WTC11 (cell line): ENCODE measurements around the gene KLF11. TPM values are rescaled to one million over a fixed set of nuclear protein-coding genes. Genes with fewer than 3 reads are reported as not detected.

ENCODE experiments used
- ATAC-seq: fragments of 200-7000 bp; cut with Tn5 transposase; 2 replicates; pipeline ENCODE4 v1.10.0; 2021; ENCODE audit warnings: mild to moderate bottlenecking, moderate library complexity
- CTCF ChIA-PET: fragments of 300-600 bp; sonication (Branson Sonifier 250); formaldehyde crosslinking; loops from one replicate; lab custom pipeline; 2021; ENCODE audit warnings: antibody characterized with exemption; lab: Charles Lee
- POLR2A ChIA-PET: fragments of 350-600 bp; sonication (Branson Sonifier 250); formaldehyde crosslinking; loops from one replicate; lab custom pipeline; 2021; ENCODE audit warnings: antibody characterized with exemption; lab: Charles Lee
- DNase-seq: peaks from one replicate; pipeline ENCODE4 v3.0.0; 2021; ENCODE audit warnings: low spot score
- H3K27ac Mint-ChIP-seq: 2 replicates; pipeline ENCODE4 v1.8.0; 2021; ENCODE audit warnings: mixed read lengths
- H3K27me3 Mint-ChIP-seq: 2 replicates; pipeline ENCODE4 v1.8.0; 2021; ENCODE audit warnings: low read depth, mild to moderate bottlenecking, moderate library complexity, mixed read lengths
- H3K36me3 Mint-ChIP-seq: 2 replicates; pipeline ENCODE4 v1.8.0; 2021; ENCODE audit warnings: mixed read lengths
- H3K4me1 Mint-ChIP-seq: 2 replicates; pipeline ENCODE4 v1.8.0; 2022; ENCODE audit warnings: mixed read lengths
- H3K4me3 Mint-ChIP-seq: 2 replicates; pipeline ENCODE4 v1.8.0; 2021; ENCODE audit warnings: mild to moderate bottlenecking, moderate library complexity, mixed read lengths
- H3K9me3 Mint-ChIP-seq: 2 replicates; pipeline ENCODE4 v1.8.0; 2021; ENCODE audit warnings: mixed read lengths
- ATF1 ChIP-seq: sonication (generic); formaldehyde crosslinking; IDR thresholded peaks from 2 replicates; pipeline ENCODE4 v1.8.1; 2023; ENCODE audit warnings: mild to moderate bottlenecking, moderate library complexity, missing genetic modification reagents
- CREB1 ChIP-seq: sonication (generic); formaldehyde crosslinking; IDR thresholded peaks from 2 replicates; pipeline ENCODE4 v1.8.0; 2023; ENCODE audit warnings: mild to moderate bottlenecking, missing genetic modification reagents
- CREM ChIP-seq: sonication (generic); formaldehyde crosslinking; IDR thresholded peaks from 2 replicates; pipeline ENCODE4 v1.8.1; 2022; ENCODE audit warnings: mild to moderate bottlenecking, missing genetic modification reagents, moderate library complexity
- E2F4 ChIP-seq: sonication (generic); formaldehyde crosslinking; IDR thresholded peaks from 2 replicates; pipeline ENCODE4 v1.8.1; 2022; ENCODE audit warnings: low read depth, mild to moderate bottlenecking, moderate library complexity, missing genetic modification reagents, borderline replicate concordance
- E2F5 ChIP-seq: sonication (generic); formaldehyde crosslinking; IDR thresholded peaks from 2 replicates; pipeline ENCODE4 v1.8.1; 2022; ENCODE audit warnings: mild to moderate bottlenecking, moderate library complexity, missing genetic modification reagents
- ERG ChIP-seq: fragments of 250-450 bp; sonication (Bioruptor Pico); IDR thresholded peaks from 2 replicates; pipeline ENCODE4 v1.8.0; 2021; ENCODE audit warnings: mild to moderate bottlenecking
- JAZF1 ChIP-seq: fragments of 250-450 bp; sonication (Bioruptor Pico); IDR thresholded peaks from 2 replicates; pipeline ENCODE4 v1.9.0; 2021; ENCODE audit warnings: moderate library complexity, mild to moderate bottlenecking, inconsistent platforms
- NR2C2 ChIP-seq: sonication (generic); formaldehyde crosslinking; IDR thresholded peaks from 2 replicates; pipeline ENCODE4 v1.8.0; 2022; ENCODE audit warnings: mild to moderate bottlenecking, missing genetic modification reagents
- OVOL2 ChIP-seq: fragments of 250-450 bp; sonication (Bioruptor Pico); IDR thresholded peaks from 2 replicates; pipeline ENCODE4 v1.9.0; 2021; ENCODE audit warnings: mild to moderate bottlenecking, borderline replicate concordance
- RORB ChIP-seq: fragments of 250-450 bp; sonication (Bioruptor Pico); IDR thresholded peaks from 2 replicates; pipeline ENCODE4 v1.9.0; 2021; ENCODE audit warnings: mild to moderate bottlenecking
- ZNF219 ChIP-seq: sonication (generic); formaldehyde crosslinking; IDR thresholded peaks from 2 replicates; pipeline ENCODE4 v1.8.0; 2023; ENCODE audit warnings: missing genetic modification reagents, mild to moderate bottlenecking, borderline replicate concordance
- ZNF281 ChIP-seq: sonication (generic); formaldehyde crosslinking; IDR thresholded peaks from 2 replicates; pipeline ENCODE4 v1.8.0; 2023; ENCODE audit warnings: mild to moderate bottlenecking, missing genetic modification reagents
- ZNF317 ChIP-seq: sonication (generic); formaldehyde crosslinking; IDR thresholded peaks from 2 replicates; pipeline ENCODE4 v1.8.1; 2023; ENCODE audit warnings: low read depth, mild to moderate bottlenecking, moderate library complexity, missing genetic modification reagents, borderline replicate concordance
- ZNF671 ChIP-seq: fragments of 250-450 bp; sonication (Bioruptor Pico); IDR thresholded peaks from 2 replicates; pipeline ENCODE4 v1.8.0; 2021; ENCODE audit warnings: mild to moderate bottlenecking
- total RNA-seq: library from RNA; stranded (reverse); gene quantifications from 3 replicates; pipeline ENCODE4 v1.2.3, GENCODE V29; 2021
- TF ChIP-seq, protein P1 (sequence below): fragments of 200-600 bp; IDR thresholded peaks from 2 replicates; pipeline ENCODE4 v1.8.0; 2022; ENCODE audit warnings: antibody characterized with exemption
- TF ChIP-seq, protein P2 (sequence below): sonication (generic); formaldehyde crosslinking; IDR thresholded peaks from 2 replicates; pipeline ENCODE4 v1.8.0; 2022; ENCODE audit warnings: mild to moderate bottlenecking, missing genetic modification reagents
- TF ChIP-seq, protein P3 (sequence below): fragments of 250-450 bp; sonication (Bioruptor Pico); IDR thresholded peaks from 2 replicates; pipeline ENCODE4 v1.9.0; 2021; ENCODE audit warnings: mild to moderate bottlenecking
- TF ChIP-seq, protein P4 (sequence below): fragments of 250-450 bp; sonication (Bioruptor Pico); IDR thresholded peaks from 2 replicates; pipeline ENCODE4 v1.9.0; 2021; ENCODE audit warnings: mild to moderate bottlenecking, borderline replicate concordance
- TF ChIP-seq, protein P5 (sequence below): sonication (generic); formaldehyde crosslinking; IDR thresholded peaks from 2 replicates; pipeline ENCODE4 v1.8.1; 2023; ENCODE audit warnings: mild to moderate bottlenecking, moderate library complexity, missing genetic modification reagents

KLF11 gene
- total RNA-seq, 1 experiment from 2014 or later = 8.8 TPM

DNA sequence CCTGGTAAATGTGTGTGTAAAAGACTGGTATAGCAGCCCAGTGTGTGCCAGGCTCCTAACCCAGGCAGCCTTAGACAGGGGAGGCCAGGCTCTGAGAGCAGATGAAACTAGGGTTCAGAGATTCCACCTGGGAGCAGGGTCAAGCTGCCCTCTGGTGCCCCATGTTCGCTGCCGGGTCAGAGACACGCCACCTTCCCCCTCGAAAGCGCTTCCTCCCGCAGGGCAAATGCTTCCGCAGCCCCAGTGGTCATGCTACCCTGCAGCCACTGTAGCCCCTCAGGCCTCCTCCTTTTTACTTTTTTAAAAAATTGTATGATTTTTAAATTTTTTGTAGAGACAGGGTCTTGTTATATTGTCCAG is 10.6 kb upstream of the KLF11 start:
- H3K27ac Mint-ChIP-seq = no peak overlapping the region
- H3K4me3 Mint-ChIP-seq = no peak overlapping the region
- ChIA-PET POLR2A (no interaction called here), CTCF (no interaction called here)
- TF ChIP-seq, protein P1, sequence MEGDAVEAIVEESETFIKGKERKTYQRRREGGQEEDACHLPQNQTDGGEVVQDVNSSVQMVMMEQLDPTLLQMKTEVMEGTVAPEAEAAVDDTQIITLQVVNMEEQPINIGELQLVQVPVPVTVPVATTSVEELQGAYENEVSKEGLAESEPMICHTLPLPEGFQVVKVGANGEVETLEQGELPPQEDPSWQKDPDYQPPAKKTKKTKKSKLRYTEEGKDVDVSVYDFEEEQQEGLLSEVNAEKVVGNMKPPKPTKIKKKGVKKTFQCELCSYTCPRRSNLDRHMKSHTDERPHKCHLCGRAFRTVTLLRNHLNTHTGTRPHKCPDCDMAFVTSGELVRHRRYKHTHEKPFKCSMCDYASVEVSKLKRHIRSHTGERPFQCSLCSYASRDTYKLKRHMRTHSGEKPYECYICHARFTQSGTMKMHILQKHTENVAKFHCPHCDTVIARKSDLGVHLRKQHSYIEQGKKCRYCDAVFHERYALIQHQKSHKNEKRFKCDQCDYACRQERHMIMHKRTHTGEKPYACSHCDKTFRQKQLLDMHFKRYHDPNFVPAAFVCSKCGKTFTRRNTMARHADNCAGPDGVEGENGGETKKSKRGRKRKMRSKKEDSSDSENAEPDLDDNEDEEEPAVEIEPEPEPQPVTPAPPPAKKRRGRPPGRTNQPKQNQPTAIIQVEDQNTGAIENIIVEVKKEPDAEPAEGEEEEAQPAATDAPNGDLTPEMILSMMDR = no peak
- TF ChIP-seq JAZF1 (CRISPR knock-in tag) (no peak), NR2C2 (CRISPR knock-in tag) (no peak), E2F4 (no peak), RORB (CRISPR knock-in tag) (no peak), ZNF281 (CRISPR knock-in tag) (no peak), ZNF671 (CRISPR knock-in tag) (no peak), ATF1 (CRISPR knock-in tag) (no peak), OVOL2 (CRISPR knock-in tag) (no peak), ZNF219 (no peak), CREM (CRISPR knock-in tag) (no peak), ERG (no peak), ZNF317 (CRISPR knock-in tag) (no peak), CREB1 (CRISPR knock-in tag) (no peak), E2F5 (CRISPR knock-in tag) (no peak)
- TF ChIP-seq, protein P2, sequence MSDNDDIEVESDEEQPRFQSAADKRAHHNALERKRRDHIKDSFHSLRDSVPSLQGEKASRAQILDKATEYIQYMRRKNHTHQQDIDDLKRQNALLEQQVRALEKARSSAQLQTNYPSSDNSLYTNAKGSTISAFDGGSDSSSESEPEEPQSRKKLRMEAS = no peak
- TF ChIP-seq, protein P3, sequence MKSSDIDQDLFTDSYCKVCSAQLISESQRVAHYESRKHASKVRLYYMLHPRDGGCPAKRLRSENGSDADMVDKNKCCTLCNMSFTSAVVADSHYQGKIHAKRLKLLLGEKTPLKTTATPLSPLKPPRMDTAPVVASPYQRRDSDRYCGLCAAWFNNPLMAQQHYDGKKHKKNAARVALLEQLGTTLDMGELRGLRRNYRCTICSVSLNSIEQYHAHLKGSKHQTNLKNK (CRISPR knock-in tag) = no peak
- TF ChIP-seq, protein P4, sequence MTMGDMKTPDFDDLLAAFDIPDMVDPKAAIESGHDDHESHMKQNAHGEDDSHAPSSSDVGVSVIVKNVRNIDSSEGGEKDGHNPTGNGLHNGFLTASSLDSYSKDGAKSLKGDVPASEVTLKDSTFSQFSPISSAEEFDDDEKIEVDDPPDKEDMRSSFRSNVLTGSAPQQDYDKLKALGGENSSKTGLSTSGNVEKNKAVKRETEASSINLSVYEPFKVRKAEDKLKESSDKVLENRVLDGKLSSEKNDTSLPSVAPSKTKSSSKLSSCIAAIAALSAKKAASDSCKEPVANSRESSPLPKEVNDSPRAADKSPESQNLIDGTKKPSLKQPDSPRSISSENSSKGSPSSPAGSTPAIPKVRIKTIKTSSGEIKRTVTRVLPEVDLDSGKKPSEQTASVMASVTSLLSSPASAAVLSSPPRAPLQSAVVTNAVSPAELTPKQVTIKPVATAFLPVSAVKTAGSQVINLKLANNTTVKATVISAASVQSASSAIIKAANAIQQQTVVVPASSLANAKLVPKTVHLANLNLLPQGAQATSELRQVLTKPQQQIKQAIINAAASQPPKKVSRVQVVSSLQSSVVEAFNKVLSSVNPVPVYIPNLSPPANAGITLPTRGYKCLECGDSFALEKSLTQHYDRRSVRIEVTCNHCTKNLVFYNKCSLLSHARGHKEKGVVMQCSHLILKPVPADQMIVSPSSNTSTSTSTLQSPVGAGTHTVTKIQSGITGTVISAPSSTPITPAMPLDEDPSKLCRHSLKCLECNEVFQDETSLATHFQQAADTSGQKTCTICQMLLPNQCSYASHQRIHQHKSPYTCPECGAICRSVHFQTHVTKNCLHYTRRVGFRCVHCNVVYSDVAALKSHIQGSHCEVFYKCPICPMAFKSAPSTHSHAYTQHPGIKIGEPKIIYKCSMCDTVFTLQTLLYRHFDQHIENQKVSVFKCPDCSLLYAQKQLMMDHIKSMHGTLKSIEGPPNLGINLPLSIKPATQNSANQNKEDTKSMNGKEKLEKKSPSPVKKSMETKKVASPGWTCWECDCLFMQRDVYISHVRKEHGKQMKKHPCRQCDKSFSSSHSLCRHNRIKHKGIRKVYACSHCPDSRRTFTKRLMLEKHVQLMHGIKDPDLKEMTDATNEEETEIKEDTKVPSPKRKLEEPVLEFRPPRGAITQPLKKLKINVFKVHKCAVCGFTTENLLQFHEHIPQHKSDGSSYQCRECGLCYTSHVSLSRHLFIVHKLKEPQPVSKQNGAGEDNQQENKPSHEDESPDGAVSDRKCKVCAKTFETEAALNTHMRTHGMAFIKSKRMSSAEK (CRISPR knock-in tag) = no peak
- TF ChIP-seq, protein P5, sequence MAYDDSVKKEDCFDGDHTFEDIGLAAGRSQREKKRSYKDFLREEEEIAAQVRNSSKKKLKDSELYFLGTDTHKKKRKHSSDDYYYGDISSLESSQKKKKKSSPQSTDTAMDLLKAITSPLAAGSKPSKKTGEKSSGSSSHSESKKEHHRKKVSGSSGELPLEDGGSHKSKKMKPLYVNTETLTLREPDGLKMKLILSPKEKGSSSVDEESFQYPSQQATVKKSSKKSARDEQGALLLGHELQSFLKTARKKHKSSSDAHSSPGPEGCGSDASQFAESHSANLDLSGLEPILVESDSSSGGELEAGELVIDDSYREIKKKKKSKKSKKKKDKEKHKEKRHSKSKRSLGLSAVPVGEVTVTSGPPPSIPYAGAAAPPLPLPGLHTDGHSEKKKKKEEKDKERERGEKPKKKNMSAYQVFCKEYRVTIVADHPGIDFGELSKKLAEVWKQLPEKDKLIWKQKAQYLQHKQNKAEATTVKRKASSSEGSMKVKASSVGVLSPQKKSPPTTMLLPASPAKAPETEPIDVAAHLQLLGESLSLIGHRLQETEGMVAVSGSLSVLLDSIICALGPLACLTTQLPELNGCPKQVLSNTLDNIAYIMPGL (CRISPR knock-in tag) = no peak
- ATAC-seq (no peak), DNase-seq (no peak)
- H3K36me3 Mint-ChIP-seq = no peaks in the 10 kb centered on the region
- no peaks in the 10 kb centered on the region for H3K27me3 Mint-ChIP-seq
- no peaks in the 10 kb centered on the region for H3K9me3 Mint-ChIP-seq
- peaks cover 19% of the 10 kb centered on the region for H3K4me1 Mint-ChIP-seq
